GF-D8 (cell line): Measurements from ENCODE around the gene APOL4.
"Not testable (repeated sequence)": the region's sequence is repeated elsewhere in the genome, so short reads cannot be mapped to it uniquely, and the experiment has no call there.

Experiments
- DNase-seq: peaks from one replicate; lab custom pipeline; 2025; lab: John Stamatoyannopoulos, UW

The APOL4 gene

GRCh38 chr22:36231051-36231450 lies 29.4 kb upstream of the APOL4 start:
- not testable (repeated sequence) for DNase-seq

DNA sequence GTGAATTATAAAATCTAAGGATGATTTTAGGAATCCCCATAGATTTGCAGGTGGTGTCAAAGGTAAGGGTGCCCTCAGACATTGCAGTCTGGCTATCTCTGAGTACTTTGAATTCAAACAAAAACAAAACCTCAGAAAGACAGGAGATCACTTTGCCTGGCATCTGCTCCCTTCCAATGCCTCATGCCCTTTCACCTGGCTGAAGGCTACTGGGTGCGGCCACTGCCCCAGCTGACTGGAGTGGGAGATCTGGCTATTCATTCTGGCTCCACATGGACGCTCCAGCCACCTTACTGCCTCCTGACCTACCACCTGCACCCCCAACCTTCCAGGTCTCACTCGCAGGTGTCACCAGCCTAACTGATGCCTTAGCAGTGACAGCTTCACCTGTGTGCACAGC lies 28.0 kb upstream of the APOL4 start:
- not testable (repeated sequence) for DNase-seq

GRCh38 chr22:36228944-36229343 lies 27.3 kb upstream of the APOL4 start:
- DNase-seq, result no peak

- DNase-seq, result not testable (repeated sequence)
These were observed 26.8 kb upstream of the APOL4 start for GRCh38 chr22:36228369-36228768.

DNA sequence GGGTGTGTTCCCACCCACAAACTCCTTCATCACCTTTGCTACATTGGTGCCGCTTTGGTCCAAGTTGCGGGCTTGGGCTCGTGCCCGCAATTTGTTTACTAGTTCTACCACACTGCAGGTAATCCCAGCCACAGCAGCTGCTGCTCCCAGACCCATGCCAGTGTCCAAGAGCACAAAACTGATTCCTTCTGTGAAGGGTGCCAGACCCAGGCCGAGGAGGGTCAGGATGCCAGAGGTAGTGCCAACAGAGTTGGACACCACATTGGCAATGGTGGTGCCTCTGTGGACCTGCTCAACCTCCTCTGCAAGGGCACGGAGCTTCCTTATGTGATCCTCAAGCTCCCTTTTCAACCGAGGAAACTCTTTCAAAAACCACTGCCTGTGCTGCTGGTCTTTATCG lies 26.2 kb upstream of the APOL4 start:
- DNase-seq, result no peak

DNA sequence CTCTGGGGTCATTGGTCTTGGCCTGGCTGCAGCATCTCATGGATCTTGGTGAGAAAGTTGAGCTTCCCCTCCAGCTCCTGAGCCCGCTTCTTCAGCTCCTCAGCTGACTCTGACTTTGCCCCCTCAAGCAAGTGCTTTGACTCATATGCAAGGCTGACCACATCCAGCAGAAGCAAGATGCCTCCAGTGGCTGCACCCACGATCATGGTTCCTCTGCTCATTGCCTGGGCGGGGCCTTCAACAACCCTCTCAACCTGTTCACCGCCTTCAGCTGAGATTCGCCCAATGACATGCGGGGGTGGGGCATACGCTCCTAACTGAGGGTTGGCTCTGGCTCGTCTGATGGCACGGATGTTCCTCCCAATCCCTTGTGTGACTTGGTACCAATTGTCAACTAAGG lies 25.8 kb upstream of the APOL4 start:
- no peak for DNase-seq

GRCh38 chr22:36226189-36226588 lies 24.6 kb upstream of the APOL4 start:
- no peak for DNase-seq

DNA sequence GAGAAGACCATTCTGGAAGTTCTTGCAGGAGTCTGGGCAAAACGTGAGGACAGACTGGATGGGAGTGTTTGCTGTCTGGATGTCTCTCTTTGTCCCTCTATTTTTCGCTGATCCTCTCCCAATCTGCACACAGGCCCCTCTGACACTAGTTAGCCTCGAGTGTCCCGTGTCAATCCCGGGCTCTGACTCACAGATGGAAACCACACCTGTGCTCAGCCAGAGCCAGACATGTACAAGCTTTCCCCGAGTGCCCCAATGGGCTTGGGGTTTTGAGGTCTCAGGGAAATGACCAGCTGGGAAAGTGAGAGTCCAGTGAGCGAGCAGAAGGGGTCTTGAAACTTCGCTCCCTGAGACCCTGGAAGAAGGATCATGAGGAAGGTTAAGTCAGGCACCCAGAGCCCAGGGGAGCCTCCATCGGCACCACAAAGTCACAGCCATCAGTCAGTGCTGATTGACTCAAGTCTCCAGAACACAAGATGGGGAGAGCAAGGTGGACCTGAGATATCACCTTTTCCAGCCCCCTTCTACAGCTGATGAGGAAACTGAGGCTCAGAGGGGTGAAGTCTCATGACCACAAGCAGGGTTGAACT lies 23.8 kb upstream of the APOL4 start:
- DNase-seq, result no peak

GRCh38 chr22:36224245-36224644 lies 22.6 kb upstream of the APOL4 start:
- no peak for DNase-seq

GRCh38 chr22:36223504-36223903 lies 21.9 kb upstream of the APOL4 start:
- DNase-seq, result no peak

DNA sequence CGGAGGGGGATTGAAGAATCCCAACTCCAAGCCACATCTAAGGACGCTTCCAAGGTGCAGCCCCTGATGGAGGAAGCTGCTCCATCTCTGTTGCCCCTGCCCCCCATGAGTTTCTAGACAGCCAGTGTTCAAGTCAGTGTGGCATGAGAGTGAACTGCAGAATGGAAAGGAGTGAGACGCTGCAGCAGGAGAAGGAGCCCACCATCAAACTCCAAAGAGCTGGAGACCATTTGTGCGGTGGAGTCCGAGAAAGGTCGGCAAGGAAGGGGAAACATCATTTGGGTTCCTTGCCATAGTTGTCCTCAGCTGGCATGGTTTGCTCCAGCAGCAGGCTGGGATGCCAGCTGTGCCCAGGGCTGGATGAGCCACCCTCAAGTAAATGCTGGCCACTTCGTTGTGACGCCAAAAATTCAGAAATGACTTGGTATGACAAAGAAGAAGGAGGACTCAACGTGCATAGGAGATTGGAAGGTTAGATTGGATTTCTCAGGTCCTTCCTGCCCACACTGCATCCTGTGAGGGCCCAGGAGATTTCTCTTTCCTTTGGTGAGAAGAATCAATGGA lies 21.4 kb upstream of the APOL4 start:
- no peak for DNase-seq

- no peak for DNase-seq
These were observed 20.5 kb upstream of the APOL4 start for GRCh38 chr22:36221799-36222751.

DNA sequence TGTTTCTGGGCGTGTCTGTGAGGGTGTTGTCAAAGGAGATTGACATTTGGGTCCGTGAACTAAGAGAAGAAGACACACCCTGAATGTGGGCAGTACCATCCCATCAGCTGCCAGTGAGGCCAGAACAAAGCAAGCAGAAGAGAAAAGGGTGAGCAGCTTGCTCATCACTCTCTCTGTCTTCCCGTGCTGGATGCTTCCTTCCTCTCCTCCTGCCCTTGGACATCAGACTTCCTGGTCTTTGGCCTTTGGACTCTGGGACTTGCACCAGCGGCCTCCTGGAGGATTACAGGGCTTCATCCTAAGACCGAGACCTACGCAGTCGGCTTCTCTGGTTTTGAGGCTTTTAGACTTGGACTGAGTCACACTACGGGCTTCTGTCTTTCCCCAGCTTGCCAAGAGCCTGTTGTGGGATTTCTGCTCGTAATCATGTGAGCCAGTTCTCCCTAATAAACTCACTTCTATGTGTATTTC lies 18.9 kb upstream of the APOL4 start:
- DNase-seq, result no peak

DNA sequence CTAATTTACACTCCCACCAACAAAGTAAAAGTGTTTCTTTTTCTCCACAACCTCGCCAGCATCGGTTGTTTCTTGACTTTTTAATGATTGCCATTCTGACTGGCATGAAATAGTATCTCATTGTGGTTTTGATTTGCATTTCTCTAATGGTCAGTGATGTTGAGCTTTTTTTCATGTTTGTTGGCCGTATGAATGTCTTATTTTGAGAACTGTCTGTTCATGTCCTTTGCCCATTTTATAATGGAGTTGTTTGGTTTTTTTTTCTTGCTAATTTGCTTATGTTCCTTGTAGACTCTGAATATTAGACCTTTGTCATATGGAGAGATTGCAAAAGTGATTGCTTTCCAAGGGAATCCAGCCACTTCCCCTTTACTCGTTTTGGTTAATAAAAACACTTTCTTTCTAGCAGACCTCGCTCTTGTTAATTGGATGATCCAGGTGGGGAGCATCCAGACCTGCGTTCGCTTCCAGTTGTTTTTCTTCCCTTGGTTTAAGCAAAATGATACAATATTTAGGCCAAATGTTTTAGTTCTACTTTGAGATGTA lies 17.1 kb upstream of the APOL4 start:
- DNase-seq, result no peak

DNA sequence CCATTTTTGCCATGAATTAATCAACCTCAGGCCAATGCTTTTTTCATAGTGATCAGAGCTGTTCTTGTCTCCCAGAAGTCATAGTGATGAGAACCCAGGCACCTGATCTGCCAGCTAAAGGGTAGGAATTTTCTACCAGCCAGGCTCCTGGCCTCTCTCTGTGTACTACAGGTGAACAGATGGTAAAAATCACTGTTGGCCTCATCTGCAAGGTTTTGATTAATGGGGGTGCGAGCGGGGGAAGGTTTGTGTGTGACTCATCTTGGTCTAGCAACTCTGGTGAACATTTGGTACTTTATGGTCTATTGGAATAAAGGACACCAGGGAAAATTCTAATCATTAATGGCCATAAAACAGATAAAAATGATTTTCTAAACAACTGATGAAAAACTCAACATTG lies 14.4 kb upstream of the APOL4 start:
- DNase-seq, result no peak

DNA sequence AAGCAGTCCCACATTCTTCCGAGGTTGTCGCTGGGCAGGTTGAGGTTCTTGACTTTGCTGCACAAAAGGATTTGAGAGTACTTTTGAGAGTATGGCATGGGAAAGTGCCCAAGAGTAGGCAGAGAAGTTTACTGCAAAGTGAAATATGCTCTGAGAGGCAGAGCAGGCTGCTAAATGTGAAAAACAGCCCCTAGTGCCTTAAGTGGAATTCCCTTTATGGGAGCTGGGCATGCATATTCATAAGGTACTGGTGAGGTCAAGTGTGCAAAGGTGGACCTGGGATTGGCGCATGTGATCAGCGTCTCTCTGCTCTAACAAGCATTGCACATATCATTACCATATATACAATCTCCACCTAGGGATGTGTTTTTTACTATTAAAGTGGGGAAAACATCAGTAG lies 12.0 kb upstream of the APOL4 start:
- DNase-seq, result no peak

DNA sequence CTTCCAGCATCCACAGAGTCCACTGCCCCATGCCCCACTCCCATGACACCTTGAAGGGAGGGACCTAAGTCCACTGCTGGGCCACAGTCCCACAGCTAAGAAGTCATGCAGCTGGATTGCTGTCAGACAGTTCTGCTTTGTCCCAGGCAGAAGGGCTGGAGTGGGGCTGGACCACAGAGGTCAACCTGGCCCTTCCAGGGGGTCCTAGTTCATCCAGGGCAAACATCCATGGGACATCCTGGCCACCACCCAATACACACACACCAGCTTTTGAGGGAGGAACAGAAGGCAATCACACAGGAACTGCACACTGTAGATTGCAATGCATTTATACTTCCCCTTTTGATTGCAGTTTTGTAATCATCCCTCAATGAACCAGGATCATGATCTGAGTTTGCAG lies 11.3 kb upstream of the APOL4 start:
- DNase-seq, result peak; percentile 62

DNA sequence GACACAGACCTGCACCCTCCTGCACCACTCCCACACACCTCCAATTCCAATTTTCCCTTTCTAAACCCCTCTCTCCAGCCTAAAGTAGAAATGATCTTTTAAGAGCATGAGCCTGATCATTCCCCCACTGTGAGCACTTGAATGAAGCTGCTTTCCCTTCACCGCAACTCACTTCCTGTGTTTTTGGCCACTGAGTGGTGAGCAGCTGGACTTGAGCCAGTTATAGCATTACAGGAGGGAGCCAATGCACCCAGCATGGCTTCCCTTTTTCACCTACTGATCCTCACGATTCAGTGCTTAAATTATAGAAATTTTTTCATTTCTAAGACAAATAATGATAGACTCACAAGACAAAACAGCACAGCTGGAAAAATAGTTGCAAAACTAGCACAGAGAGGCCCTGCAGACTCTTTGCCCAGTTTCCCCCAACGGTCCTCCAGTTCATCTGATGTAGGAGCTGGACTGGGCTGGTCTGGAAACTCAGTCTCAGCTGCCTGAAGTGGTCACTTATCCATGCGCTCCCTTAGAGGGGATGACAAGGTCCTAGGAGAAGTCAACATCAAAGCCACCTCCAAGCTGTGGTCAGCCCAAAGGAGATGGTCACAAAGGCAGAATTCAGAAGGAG lies 9.7 kb upstream of the APOL4 start:
- peak; percentile 81 for DNase-seq

DNA sequence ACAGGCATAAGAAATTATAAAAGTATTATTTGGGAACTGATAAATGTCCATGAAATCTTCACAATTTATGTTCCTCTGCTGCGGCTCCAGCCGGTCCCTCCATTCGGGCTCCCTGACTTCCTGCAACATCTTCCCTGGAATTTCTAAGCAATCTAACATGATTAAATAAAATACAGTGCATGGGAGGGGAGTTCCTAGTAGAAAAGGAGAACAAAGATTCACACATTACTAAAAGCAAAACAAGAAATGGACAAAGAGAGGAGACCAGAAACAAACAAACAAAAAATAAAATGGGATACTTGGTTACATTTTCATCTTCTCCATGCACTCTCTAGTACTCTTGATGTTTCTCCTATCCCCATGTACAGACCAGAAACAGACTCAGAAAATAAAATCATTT lies 8.6 kb upstream of the APOL4 start:
- DNase-seq, result no peak

- DNase-seq, result not testable (repeated sequence)
These were observed 7.9 kb upstream of the APOL4 start for GRCh38 chr22:36209488-36209908.

GRCh38 chr22:36208914-36209313 lies 7.3 kb upstream of the APOL4 start:
- no peak for DNase-seq

GRCh38 chr22:36208162-36208765 lies 6.7 kb upstream of the APOL4 start:
- DNase-seq, result no peak
